Posterior vena cava (tissue), 2 donors: Measurements from ENCODE around the gene DCAF12. TPM values are rescaled to one million over a fixed set of nuclear protein-coding genes. Genes with fewer than 3 reads are reported as not detected.
A peak's percentile ranks its signal among the peaks of the same experiment; 100 is the strongest.
"Not testable (repeated sequence)": the region's sequence is repeated elsewhere in the genome, so short reads cannot be mapped to it uniquely, and the experiment has no call there.

Experiments
- DNase-seq: peaks from one replicate; pipeline ENCODE4 v3.0.0-alpha.2; 2020; ENCODE audit warnings: low spot score
- intact Hi-C, 2 donors: fragments of 100-400 bp; cut with DNase I; formaldehyde crosslinking; loops; one replicate each; pipeline versions ENCODE4 v1.14.1 to v1.14.2; 2022 to 2023
- long read RNA-seq, 2 donors: library from polyadenylated mRNA; unstranded; transcript quantifications; one replicate each; pipeline ENCODE4 v2.0.0, GENCODE V29; 2020 to 2021
- total RNA-seq, 2 donors: library from RNA; stranded (reverse); fragmentation: NEBNext Ultra II Directional; extraction: Animal tissue kit (Norgen Biotek cat#: 25700); gene quantifications; one replicate each; pipeline ENCODE4 v1.2.1, GENCODE V29; 2021
- donor health status: DM: yes; HTN: yes; CAD: no.
- donor health status: DM: yes; HTN: yes; CAD: no.

The DCAF12 gene
- total RNA-seq: 10 to 100 TPM; 20.5 to 32.9 TPM
- long read RNA-seq, donor 1, transcript DCAF12-201 (9 exons, 3,667 nt): major isoform, 7 of 13 reads
- long read RNA-seq, donor 1, partial matches to known transcripts: 3 of 13 reads
- long read RNA-seq, donor 1, other reads (novel, unspliced or antisense): 3 of 13 reads
- long read RNA-seq, donor 2, transcript DCAF12-201 (9 exons, 3,667 nt): major isoform, 17 of 21 reads
- long read RNA-seq, donor 2, partial matches to known transcripts: 2 of 21 reads
- long read RNA-seq, donor 2, other reads (novel, unspliced or antisense): 2 of 21 reads

DNA sequence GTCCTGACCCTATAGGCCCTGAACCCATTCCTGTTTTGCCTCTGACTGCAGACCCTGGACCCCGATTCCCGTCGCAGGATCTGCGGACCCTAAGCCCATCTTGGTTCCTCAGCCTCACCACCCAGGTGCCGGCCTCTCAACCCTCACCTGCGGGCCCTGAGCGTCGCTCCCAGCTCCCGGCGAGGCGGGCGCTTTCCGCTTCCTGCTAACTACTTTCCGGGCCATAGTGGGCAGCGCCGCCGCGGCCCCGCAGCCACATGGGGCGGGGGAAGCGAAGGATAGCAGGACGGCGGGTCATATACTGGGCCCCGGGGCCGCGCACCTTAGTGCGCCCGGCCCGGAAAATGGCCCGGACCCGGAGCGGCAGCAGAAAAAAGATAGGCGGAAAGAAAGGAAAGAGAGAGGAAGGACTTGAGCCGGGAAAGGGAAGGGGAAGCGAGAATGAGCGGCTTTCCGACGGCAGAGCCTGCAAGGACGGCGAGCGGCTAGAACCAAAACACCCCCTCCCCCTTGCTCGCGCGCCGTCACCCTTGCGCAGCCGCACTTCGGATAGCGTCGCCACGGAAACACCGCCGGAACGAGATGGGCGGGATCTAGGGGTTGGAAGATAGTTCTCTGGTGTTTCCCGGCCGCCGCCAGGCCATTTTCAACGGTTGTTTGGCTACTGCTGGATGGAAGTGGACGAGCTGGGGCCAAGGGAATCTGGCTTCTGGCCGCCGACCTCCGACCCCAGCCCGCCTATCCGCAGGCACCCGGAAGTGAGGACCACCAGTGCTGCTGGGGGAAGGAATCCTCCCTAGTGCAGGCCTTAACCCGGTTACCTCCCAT is at the start of gene DCAF12:
TSS of gene DCAF12 (minus strand) at position 492 of the 828 bp plus-strand sequence. CDS start at position 225, 267 bp downstream.
- DNase-seq: peak; percentile 98
- intact Hi-C loops: loop anchor here in 1 of 2 donors (10.0 kb wide), 1 partner anchor 128 kb away; no protein-coding TSS in a partner anchor

DNA sequence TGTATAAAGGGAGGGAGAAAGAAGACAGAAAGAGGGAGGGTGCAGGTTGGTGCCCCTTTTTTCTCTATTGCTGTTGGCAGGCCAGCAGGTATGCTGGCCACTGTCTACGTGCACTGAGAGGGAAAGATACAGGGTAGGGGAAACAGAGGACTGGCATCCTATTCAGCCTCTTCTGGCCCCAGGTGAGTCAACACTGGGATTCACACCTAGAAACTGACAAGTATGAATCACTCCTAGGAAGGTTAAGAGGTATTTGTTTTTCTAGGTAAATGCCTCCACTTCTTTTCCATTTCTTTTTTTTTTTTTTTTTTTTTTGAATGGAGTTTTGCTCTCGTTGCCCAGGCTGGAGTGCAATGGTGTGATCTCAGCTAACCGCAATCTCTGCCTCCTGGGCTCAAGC is 49.6 kb upstream of the DCAF12 start:
- intact Hi-C loops: no loop called here
- no peak for DNase-seq

DNA sequence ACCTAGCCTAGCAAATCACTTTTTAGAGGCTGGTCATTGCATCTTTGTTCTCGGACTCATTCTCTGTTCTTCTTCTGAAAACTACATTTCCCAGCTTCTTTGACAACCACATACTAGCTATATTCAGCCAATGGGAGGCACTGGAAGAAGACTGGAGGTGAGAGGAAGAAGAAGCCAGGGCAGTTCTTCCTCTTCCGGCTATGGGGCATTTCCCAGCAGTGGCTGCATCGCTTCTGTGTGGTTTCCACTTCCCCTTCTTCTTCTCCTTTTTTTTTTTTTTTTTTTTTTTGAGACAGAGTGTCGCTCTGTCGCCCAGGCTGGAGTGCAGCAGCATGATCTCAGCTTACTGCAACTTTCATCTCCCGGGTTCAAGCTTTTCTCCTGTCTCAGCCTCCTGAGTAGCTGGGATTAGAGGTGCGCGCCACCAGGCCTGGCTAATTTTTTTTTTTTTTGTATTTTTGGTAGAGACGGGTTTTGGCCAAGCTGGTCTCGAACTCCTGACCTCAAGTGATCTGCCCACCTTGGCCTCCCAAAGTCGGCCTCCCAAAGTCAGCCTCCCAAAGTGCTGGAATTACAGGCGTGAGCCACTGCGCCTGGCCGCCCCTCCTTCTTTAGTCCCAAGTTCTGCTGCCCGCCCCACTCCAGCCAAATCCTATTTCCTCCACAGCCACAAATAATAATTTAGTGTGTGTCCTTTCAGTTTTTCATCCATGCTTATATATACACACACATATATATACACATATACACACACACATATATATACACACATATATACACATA is 45.4 kb upstream of the DCAF12 start:
- intact Hi-C loops: no loop called here
- peak; percentile 86 for DNase-seq

DNA sequence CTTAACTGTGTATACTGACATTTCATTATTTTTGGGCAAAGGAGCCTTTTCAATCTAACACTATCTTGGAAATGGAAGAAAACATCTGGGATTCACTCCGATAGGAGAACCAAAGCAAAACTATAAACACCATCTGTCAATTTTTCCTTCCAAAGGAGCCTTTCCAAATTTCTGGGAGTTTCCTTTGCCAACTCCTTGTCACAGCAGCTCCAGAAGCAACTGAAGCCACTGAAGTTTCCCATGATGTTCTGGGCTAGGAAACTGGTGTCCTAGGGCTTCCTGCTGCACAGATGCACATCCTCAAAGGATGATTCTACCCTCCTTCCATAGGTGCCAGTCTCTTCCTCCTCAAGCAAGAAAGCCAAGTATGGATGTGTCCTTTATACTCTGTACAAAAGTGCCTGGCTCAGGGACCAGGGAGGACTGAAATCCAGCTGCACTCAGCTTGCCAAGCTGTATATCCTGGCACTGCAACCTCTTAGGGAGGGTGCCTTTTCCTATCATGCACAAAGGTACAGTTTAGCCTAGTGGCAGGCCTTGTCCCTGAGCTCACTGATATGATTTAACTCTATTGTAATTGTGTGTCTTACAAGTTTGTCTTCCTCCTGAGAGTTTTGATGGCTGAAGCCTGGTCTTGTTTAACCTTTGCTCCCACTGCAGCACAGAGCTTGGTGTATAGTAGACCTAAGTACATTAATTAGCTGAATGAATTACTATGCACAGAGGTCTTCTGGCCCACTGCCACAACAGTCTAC is 43.9 kb upstream of the DCAF12 start:
- intact Hi-C loops: no loop called here

DNA sequence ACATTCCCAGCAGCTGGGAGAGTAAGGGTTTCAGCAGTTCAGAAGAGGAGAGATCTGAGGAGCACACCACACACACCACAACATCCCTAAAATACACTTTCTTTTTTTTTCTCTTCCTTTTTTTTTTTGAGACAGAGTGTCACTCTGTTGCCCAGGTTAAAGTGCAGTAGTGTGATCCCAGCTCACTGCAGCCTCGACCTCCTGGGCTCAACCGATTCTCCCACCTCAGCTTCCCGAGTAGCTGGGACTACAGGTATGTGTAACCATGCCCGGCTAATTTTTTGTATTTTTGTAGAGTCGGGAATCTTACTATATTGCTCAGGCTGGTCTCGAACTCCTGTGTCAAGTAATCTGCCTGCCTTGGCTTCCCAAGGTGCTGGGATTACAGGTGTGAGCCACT is 42.6 kb upstream of the DCAF12 start:
- DNase-seq: no peak
- intact Hi-C loops: no loop called here

More for the DNA sequence above, 43.9 kb upstream of the DCAF12 start:
- DNase-seq: no peak

DNA sequence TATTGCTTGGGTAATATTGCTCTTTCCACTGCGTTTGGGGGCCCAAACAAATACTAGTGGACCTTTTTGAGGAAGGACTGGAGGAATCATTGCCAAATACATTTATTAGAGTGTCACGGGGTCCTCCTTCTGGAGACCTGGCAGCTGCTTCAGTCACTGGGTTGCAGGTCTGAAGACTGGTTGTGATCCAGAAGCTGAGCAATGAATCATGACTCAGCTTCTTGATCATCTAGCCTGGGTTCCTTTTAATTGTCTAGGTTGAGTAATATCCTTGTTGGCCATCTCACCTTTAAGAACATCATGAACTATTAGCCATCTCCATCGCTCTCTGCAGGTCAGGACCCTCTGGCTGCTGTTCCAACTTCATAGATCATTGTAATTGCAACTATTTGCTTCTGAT is 36.9 kb upstream of the DCAF12 start:
- intact Hi-C loops: no loop called here
- DNase-seq: no peak

DNA sequence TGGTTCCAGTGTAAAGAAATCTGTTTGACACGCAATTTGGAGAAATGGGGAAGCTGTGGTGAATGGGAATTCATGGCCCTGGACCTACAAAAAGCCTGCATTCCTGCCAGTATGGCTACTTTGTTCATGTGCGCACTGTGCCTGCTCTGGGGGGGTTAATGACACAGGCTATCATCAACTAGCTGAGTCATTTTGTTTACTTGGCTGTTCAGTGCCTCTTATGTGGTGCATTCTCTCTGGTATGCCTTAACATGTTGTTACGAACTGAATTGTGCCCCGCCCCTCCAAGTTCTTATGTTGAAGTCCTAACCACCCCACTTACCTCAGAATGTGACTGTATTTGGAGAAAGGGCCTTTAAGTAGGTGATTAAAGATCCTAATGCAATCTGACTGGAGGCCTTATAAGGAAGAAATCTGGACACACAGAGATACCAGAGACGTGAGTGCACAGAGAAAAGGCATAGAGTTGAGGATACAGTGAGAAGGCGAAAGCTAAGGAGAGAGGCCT is 31.9 kb upstream of the DCAF12 start:
- intact Hi-C loops: no loop called here
- DNase-seq: no peak

DNA sequence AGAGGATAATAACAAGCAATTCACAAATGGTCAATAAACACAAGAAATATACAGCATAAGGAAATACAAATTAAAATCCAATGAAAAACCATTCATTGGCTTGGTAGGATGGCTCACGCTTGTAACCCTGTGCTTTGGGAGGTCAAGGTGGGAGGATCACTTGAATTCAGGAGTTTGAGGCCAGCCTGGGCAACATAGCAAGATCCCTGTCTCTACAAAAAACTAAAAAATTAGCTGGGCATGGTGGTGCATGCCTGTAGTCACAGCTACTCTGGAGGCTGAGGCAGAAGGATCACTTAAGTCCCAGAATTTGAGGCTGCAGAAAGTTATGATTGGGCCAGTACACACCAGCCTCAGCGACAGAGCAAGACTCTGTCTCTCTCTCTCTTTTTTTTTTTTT is 31.4 kb upstream of the DCAF12 start:
- no peak for DNase-seq
- intact Hi-C loops: no loop called here

DNA sequence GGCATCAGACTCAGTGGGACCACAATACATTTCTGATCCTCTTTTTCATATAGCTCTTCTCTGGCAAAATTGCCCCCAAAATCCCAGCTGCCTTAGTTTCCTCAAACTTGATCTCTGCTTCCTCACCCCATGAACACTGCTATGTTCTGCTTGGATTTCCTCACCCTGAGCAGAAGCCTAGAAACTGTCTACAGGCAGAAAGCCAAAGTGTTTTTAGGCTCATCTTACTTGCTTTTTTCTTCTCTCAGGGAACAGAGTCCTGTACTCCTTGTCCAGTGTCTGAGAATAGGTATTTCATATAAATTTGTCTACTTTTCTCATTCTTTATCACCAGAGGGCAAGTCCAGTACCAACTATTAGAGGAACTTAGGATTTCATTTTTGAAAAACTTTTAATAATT is 30.8 kb upstream of the DCAF12 start:
- DNase-seq: no peak
- intact Hi-C loops: no loop called here

DNA sequence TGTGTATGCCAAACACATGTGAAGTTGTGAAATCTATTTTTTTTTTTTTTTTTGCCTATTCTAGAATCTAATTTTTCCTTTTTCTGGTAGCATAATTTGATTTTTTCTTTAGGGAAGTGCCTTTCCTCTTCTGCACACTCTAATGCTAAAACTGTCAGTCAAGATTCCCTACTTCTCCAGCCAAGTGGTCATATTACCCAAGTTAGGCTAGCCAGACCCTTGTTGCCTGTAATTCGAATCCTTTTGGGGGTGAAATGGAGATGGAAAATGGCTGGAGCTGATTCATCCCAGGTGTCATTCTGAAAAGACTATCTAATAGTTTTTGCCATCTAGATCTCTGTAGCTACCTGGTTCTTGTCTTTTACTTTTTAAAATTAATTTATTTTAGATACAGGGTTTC is 27.6 kb upstream of the DCAF12 start:
- no peak for DNase-seq
- intact Hi-C loops: no loop called here

DNA sequence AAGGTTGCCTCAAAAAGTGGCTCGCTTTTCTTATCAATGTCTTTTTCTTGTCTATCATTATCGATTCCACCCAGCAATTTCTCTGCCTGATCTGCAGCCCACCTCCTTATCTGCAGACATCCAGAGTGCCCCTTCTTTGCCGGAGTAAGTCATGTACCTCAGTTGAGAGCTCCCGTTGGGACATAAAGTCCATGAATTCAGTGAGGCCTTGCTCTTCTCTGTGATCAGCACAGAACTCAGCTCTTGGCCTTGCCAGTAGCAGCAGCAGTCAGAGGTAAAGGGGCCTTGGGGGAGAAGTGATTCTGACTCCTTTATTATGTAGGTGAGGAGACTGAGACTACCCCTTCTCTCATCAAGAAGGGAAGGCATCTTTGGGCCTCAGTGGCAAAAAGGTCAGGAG is 24.9 kb upstream of the DCAF12 start:
- DNase-seq: peak; percentile 4
- intact Hi-C loops: no loop called here

DNA sequence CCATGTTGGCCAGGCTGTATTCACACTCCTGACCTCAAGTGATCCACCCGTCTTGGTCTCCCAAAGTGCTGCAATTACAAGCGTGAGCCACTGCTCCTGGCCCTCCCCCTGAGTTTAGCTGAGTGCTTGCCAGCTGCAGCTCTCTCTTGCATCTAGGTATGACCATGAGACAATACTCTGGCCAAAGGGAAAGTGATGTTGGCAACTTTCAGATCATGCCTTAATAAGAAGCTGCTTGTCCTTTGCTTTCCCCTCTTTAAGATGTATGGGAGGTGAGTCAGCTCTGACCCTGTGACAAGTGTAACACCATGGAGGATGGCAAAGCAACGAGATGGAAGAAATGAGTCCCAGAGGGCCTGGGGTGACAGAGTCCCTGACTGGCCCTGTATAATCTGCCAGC is 18.7 kb upstream of the DCAF12 start:
- DNase-seq: peak; percentile 43
- intact Hi-C loops: no loop called here

DNA sequence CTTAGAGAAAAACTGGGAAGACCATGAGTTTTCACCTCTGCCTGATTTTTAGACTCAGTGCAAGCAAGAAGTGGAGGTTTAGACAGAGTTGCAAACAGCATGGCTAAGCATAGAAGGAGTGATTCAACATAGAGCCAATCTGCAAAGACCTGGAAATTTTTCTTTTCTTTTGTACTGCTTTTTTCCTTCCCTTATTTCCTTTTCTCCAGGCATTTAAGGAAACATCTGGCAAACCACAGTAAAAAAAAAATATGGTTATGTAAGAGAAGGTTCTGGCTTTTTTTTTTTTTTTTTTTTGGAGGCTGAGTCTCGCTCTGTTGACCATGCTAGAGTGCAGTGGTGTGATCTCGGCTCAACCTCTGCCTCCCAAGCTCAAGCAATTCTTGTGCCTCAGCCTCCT is 16.6 kb upstream of the DCAF12 start:
- no peak for DNase-seq
- intact Hi-C loops: no loop called here

DNA sequence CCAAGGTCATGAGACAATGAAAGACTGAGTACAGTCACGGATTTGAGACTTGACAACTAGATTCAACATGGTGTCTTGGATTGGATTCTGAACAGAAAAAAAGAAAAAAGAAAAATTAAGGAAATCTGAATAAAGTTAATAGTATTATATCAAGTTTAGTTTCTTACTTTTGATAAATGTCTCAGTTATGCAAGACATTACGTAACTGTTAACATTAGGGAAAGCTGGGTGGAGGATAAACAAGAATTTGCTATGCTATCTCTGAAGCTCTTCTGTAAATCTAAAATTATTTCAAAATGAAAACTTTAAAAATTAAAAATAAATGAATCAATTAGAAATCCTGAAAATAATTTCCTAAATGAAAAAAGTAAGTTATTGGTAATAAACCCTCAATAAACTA is 14.4 kb upstream of the DCAF12 start:
- intact Hi-C loops: no loop called here
- no peak for DNase-seq

DNA sequence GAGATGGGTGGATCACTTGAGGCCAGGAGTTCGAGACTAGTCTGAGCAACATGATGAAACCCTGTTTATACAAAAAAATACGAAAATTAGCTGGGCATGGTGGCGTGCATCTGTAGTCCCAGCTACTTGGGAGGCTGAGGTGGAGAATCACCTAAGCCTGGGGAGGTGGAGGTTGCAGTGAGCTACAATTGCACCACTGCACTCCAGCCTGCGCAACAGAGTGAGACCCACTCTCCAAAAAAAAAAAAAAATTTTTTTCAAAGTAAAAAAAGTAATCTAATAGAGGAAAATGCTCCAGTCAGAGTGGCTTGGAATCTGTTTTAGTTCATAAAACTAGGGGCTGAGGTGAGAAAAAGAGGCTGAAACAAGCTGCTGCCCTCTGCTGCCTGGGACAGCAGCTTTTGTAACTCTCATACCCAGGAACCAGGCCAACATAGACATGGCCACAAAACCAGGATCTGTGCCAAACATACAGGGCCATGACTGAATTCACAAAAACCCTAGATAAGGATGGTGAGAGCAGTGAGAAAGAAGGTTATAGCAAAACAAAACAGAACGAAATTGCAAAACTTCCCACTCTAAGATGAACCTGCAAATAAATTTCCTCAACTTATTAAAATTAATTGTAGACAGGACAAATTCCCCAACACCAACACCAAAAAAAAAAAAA is 13.1 kb upstream of the DCAF12 start:
- no peak for DNase-seq
- intact Hi-C loops: no loop called here

DNA sequence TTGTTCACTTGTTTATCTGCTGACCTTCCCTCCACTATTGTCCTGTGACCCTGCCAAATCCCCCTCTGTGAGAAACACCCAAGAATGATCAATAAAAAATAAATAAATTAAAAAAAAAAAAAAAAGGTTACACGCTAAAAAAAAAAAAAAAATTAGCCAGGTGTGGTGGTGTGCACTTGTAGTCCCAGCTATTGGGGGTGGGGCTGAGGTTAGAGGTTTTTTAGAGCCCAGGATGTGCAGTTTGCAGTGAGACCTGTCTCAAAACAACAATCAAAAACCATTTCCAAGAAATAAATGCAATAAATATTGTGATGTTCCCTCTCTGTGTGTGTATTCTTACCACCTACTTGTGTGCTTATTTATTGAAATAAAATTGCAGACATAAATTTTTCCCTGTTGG is 12.1 kb upstream of the DCAF12 start:
- intact Hi-C loops, DNase-seq: not testable (repeated sequence)

DNA sequence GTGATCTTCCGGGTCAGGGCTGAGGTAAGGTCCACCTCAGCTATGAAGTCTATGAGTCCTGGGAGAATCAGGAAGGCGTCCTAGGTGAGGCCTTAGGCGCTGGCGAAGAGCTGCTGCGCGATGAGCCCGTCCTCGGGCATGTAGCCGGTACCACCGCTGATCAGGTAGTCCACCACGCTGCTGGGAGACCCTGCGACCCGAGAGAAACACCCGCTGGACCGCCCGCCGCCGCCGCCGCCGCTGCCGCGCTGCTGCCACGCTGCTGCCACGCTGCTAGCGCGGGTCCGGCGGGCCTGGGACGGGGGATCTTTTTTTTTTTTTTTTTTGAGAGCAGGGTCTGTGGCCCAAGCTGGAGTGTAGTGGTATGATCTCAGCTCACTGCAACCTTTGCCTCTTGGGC is 8.0 kb upstream of the DCAF12 start:
- DNase-seq: no peak
- intact Hi-C loops: no loop called here

DNA sequence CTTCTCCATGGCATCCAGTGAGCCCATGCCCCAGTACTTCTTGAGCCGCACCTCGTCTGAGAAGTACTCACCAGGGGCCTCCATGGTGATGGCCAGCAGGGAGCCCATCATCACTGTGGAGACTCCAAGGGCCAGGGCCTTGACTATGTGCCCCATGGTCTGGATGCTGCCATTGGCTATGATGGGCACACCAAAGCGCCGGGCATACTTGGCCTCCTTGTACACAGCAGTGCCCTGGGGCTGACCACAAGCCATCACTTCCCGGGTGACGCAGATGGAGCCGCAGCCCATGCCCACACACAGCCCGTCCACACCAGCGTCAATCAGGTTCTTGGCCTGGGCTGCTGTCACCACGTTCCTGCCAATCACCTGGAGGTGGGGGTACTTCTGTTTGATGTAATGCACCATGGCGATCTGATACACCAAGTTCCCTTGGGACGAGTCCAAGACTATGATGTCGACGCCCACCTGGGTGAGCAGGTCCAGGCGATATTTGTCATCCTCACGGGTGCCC is 7.0 kb upstream of the DCAF12 start:
- DNase-seq: no peak
- intact Hi-C loops: no loop called here
